Kidney epithelial cell (primary cell): ENCODE measurements around the gene SIRT1. TPM values are rescaled to one million over a fixed set of nuclear protein-coding genes. Genes with fewer than 3 reads are reported as not detected.

Experiments used
- DNase-seq: peaks from one replicate; pipeline ENCODE4 v3.0.0-alpha.2; 2010; ENCODE audit warnings: low read depth
- H3K27me3 ChIP-seq: 2 replicates; pipeline ENCODE4 v1.6.0; 2011; ENCODE audit warnings: low read length; ENCODE audit not compliant: control insufficient read depth, insufficient read depth
- H3K36me3 ChIP-seq: 2 replicates; pipeline ENCODE4 v1.5.1; 2011; ENCODE audit warnings: low read length; ENCODE audit not compliant: control insufficient read depth, insufficient read depth
- H3K4me3 ChIP-seq: 2 replicates; pipeline ENCODE4 v1.5.1; 2011; ENCODE audit warnings: low read depth, mild to moderate bottlenecking, control low read depth, low read length
- CTCF ChIP-seq: IDR thresholded peaks from 2 replicates; pipeline ENCODE4 v1.5.1; 2011; ENCODE audit warnings: mild to moderate bottlenecking, moderate library complexity, low read length, control low read depth, inconsistent platforms; ENCODE audit not compliant: insufficient read depth, poor library complexity, severe bottlenecking
- total RNA-seq: library from RNA; depleted of rRNA; stranded (reverse); fragments of >200 nt; gene quantifications from 2 replicates; pipeline ENCODE4 v1.2.3, GENCODE V29; 2015

The SIRT1 gene
- total RNA-seq, 1 donor from 2014 or later, result 20.5 TPM

GRCh38 chr10:67933199-67933598, 48.7 kb downstream of the SIRT1 start:
- Histone ChIP-seq H3K36me3 (peaks cover 2% of the 10 kb centered on the region), H3K27me3 (no peaks in the 10 kb centered on the region), H3K4me3 (no peak overlapping the region)
- TF ChIP-seq CTCF, result no peak
- DNase-seq, result no peak

- H3K36me3 ChIP-seq, result peaks cover 2% of the 10 kb centered on the region
- no peak for TF ChIP-seq CTCF
- H3K4me3 ChIP-seq, result no peak overlapping the region
- DNase-seq, result no peak
- no peaks in the 10 kb centered on the region for H3K27me3 ChIP-seq
Observed at GRCh38 chr10:67934336-67934735, 49.9 kb downstream of the SIRT1 start.

DNA sequence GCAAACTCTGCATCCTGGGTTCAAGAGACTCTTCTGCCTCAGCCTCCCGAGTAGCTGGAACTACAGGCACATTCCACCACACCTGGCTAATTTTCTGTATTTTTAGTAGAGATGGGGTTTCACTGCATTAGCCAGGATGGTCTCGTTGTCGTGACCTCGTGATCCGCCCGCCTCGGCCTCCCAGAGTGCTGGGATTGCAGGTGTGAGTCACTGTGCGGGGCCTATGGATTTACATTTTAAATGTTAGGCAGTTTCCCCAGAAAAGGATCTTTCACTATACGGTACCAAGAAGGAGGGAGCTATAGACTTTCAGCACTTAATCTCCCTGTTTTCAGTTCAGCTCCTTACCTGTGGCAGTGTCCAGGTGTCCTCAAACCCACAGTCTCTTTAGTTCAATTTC, 50.8 kb downstream of the SIRT1 start:
- no peak for DNase-seq
- no peaks in the 10 kb centered on the region for H3K27me3 ChIP-seq
- no peak overlapping the region for H3K4me3 ChIP-seq
- H3K36me3 ChIP-seq, result peaks cover 2% of the 10 kb centered on the region
- TF ChIP-seq CTCF, result no peak

DNA sequence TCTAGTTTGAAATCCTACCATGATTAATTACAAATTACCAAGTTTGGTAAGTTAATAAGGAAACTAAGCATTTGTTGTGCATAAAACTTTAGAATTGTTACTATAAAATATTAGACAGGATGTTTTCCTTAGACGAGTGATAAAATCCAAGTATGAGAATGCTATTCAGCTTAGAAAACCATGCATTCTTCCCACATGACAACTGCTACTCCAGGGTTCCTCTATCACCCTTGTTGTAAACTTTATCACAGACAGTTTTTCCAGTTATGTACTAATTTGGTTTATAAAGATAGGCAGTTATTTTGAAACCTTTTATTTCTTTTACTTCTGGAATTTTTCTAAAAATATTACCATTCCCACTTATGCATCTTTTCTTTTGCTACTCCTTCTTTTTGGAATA, 52.0 kb downstream of the SIRT1 start:
- TF ChIP-seq CTCF, result no peak
- no peak for DNase-seq
- no peaks in the 10 kb centered on the region for H3K27me3 ChIP-seq
- H3K4me3 ChIP-seq, result no peak overlapping the region
- peaks cover 2% of the 10 kb centered on the region for H3K36me3 ChIP-seq

- no peak for TF ChIP-seq CTCF
- no peak for DNase-seq
- H3K27me3 ChIP-seq, result no peaks in the 10 kb centered on the region
- no peaks in the 10 kb centered on the region for H3K36me3 ChIP-seq
- no peak overlapping the region for H3K4me3 ChIP-seq
Observed at GRCh38 chr10:67943917-67944316, 59.5 kb downstream of the SIRT1 start.

DNA sequence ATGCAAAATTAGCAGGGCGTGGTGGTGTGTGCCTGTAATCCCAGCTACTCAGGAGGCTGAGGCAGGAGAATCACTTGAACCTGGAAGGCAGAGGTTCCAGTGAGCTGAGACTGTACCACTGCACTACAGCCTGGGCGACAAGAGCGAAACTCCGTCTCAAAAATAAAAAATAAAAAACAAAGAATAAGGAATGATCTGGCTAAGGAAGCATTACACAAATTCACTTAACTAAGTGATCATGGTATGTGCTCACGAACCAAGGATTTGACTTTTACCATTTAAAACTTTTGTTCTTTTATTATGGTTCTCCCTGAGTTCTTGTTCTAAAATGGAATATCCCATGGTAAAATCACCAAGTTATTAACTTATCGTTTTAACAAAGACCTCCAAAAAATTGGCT, 71.2 kb downstream of the SIRT1 start:
- Histone ChIP-seq H3K36me3 (no peaks in the 10 kb centered on the region), H3K27me3 (no peaks in the 10 kb centered on the region), H3K4me3 (no peak overlapping the region)
- TF ChIP-seq CTCF, result no peak
- DNase-seq, result no peak
